ENCODE results near the gene PRRC2B.

Gene PRRC2B

GRCh38 chr9:131409458-131409992, 15.6 kb downstream of the PRRC2B start:
- DNase-seq (ENCODE audit: low read depth), result no peak

- no peak for DNase-seq (ENCODE audit: low read depth)
Observed at GRCh38 chr9:131410044-131410491, 16.2 kb downstream of the PRRC2B start.

- no peak for DNase-seq (ENCODE audit: low read depth)
Observed at GRCh38 chr9:131411719-131412681, 18.1 kb downstream of the PRRC2B start.

- no peak for DNase-seq (ENCODE audit: low read depth)
Observed at GRCh38 chr9:131416509-131416908, 22.6 kb downstream of the PRRC2B start.

- DNase-seq (ENCODE audit: low read depth), result no peak
Observed at GRCh38 chr9:131417264-131418142, 23.6 kb downstream of the PRRC2B start.

GRCh38 chr9:131418143-131419025, 24.5 kb downstream of the PRRC2B start:
- DNase-seq (ENCODE audit: low read depth), result no peak

GRCh38 chr9:131419026-131419614, 25.2 kb downstream of the PRRC2B start:
- DNase-seq (ENCODE audit: low read depth), result no peak

- no peak for DNase-seq (ENCODE audit: low read depth)
Observed at GRCh38 chr9:131419716-131420115, 25.8 kb downstream of the PRRC2B start.

- DNase-seq (ENCODE audit: low read depth), result no peak
Observed at GRCh38 chr9:131420980-131421624, 27.2 kb downstream of the PRRC2B start.

- no peak for DNase-seq (ENCODE audit: low read depth)
Observed at GRCh38 chr9:131421691-131422090, 27.8 kb downstream of the PRRC2B start.

- no peak for DNase-seq (ENCODE audit: low read depth)
Observed at GRCh38 chr9:131422241-131422792, 28.4 kb downstream of the PRRC2B start.

- peak; percentile 35 for DNase-seq (ENCODE audit: low read depth)
Observed at GRCh38 chr9:131423171-131423581, 29.3 kb downstream of the PRRC2B start.

GRCh38 chr9:131426545-131426944, 32.7 kb downstream of the PRRC2B start:
- DNase-seq (ENCODE audit: low read depth), result no peak

GRCh38 chr9:131429121-131430012, 35.5 kb downstream of the PRRC2B start:
- no peak for DNase-seq (ENCODE audit: low read depth)

- no peak for DNase-seq (ENCODE audit: low read depth)
Observed at GRCh38 chr9:131432050-131432449, 38.2 kb downstream of the PRRC2B start.

GRCh38 chr9:131432597-131433301, 38.9 kb downstream of the PRRC2B start:
- DNase-seq (ENCODE audit: low read depth), result peak; percentile 46

GRCh38 chr9:131433302-131433854, 39.5 kb downstream of the PRRC2B start:
- DNase-seq (ENCODE audit: low read depth), result no peak

- no peak for DNase-seq (ENCODE audit: low read depth)
Observed at GRCh38 chr9:131434673-131435072, 40.8 kb downstream of the PRRC2B start.
